Measurements from ENCODE around the gene CCDC77.
"Not testable (repeated sequence)": the region's sequence is repeated elsewhere in the genome, so short reads cannot be mapped to it uniquely, and the experiment has no call there.

DNA sequence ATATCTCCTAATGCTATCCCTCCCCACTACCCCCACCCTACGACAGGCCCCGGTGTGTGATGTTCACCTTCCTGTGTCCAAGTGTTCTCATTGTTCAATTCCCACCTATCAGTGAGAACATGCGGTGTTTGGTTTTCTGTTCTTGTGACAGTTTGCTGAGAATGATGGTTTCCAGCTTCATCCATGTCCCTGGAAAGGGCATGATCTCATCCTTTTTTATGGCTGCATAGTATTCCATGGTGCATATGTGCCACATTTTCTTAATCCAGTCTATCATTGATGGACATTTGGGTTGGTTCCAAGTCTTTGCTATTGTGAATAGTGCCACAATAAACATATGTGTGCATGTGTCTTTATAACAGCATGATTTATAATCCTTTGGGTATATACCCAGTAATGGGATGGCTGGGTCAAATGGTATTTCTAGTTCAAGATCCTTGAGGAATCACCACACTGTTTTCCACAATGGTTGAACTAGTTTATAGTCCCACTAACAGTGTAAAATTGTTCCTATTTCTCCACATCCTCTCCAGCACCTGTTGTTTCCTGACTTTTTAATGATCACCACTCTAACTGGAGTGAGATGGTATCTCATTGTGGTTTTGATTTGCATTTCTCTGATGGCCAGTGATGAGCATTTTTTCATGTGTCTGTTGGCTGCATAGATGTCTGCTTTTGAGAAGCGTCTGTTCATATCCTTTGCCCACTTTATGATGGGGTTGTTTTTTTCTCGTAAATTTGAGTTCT lies 30.5 kb upstream of the CCDC77 start:
- not testable (repeated sequence) for TF ChIP-seq EZH2 (IDR thresholded peaks at IDR 0.05; ENCODE audit: borderline replicate concordance, insufficient read depth, low read depth, low read length, poor library complexity, severe bottlenecking)
- TF ChIP-seq, protein P1, sequence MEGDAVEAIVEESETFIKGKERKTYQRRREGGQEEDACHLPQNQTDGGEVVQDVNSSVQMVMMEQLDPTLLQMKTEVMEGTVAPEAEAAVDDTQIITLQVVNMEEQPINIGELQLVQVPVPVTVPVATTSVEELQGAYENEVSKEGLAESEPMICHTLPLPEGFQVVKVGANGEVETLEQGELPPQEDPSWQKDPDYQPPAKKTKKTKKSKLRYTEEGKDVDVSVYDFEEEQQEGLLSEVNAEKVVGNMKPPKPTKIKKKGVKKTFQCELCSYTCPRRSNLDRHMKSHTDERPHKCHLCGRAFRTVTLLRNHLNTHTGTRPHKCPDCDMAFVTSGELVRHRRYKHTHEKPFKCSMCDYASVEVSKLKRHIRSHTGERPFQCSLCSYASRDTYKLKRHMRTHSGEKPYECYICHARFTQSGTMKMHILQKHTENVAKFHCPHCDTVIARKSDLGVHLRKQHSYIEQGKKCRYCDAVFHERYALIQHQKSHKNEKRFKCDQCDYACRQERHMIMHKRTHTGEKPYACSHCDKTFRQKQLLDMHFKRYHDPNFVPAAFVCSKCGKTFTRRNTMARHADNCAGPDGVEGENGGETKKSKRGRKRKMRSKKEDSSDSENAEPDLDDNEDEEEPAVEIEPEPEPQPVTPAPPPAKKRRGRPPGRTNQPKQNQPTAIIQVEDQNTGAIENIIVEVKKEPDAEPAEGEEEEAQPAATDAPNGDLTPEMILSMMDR (IDR thresholded peaks at IDR 0.05), result not testable (repeated sequence)

All from B cell (primary cell).